ENCODE data around the gene CACFD1.

Gene CACFD1

DNA sequence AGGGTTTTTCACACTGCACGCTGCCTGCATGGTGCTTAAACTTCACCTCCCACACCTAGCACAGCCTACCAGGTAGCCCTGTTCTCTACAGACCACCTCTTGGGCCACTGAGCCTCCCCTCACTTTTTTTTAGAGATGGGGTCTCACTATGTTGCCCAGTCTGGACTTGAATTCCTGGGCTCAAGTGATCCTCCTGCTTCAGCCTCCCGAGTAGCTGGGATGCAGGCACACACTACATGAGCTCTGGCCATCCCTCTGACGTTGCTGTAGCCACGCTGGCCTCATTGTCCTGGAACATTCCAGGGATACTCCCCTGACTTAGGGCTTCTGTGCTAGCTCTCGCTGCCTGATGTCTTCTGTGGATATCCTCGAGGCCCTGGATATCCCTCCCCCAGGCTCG lies 7.2 kb upstream of the CACFD1 start:
- no peak overlapping the region for H3K9ac ChIP-seq
- H3K79me2 ChIP-seq: no peaks in the 10 kb centered on the region
- TF ChIP-seq, protein P1, sequence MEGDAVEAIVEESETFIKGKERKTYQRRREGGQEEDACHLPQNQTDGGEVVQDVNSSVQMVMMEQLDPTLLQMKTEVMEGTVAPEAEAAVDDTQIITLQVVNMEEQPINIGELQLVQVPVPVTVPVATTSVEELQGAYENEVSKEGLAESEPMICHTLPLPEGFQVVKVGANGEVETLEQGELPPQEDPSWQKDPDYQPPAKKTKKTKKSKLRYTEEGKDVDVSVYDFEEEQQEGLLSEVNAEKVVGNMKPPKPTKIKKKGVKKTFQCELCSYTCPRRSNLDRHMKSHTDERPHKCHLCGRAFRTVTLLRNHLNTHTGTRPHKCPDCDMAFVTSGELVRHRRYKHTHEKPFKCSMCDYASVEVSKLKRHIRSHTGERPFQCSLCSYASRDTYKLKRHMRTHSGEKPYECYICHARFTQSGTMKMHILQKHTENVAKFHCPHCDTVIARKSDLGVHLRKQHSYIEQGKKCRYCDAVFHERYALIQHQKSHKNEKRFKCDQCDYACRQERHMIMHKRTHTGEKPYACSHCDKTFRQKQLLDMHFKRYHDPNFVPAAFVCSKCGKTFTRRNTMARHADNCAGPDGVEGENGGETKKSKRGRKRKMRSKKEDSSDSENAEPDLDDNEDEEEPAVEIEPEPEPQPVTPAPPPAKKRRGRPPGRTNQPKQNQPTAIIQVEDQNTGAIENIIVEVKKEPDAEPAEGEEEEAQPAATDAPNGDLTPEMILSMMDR (IDR thresholded peaks at IDR 0.05): no peak
- no peaks in the 10 kb centered on the region for H3K9me3 ChIP-seq (ENCODE audit: control insufficient read depth, low read length)
- no peak overlapping the region for H2AFZ ChIP-seq
- no peaks in the 10 kb centered on the region for H3K36me3 ChIP-seq (ENCODE audit: control insufficient read depth, insufficient read depth, low read length)
- H3K4me2 ChIP-seq (ENCODE audit: low read length): no peak overlapping the region
- H3K27me3 ChIP-seq (ENCODE audit: control insufficient read depth, insufficient read depth, low read length): no peaks in the 10 kb centered on the region
- no peak overlapping the region for H3K27ac ChIP-seq
- no peaks in the 10 kb centered on the region for H3K4me1 ChIP-seq
- H3K4me3 ChIP-seq (ENCODE audit: low read depth, low read length): no peak overlapping the region

DNA sequence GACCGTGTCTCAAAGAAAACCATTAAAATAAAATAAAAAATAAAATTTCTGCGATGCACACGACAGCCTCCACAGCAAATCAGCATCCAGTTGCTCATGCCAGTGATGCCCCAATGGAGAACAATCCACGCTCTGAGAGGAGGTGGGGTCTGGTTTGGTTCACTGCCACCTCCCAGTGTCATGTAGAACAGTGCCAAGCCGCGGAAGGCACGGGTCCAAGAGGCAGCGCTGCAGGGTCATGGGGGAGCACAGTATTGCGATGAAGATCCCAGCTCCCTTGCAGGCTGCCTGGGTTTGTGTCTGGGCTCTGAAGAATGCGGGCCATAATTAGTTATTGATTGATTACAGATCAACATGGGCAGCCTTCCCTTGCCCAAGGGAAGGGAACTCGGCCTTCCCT lies 6.1 kb upstream of the CACFD1 start:
- Histone ChIP-seq H3K79me2 (no peaks in the 10 kb centered on the region), H3K9me3 (ENCODE audit: control insufficient read depth, low read length) (no peaks in the 10 kb centered on the region), H3K27me3 (ENCODE audit: control insufficient read depth, insufficient read depth, low read length) (no peaks in the 10 kb centered on the region), H3K36me3 (ENCODE audit: control insufficient read depth, insufficient read depth, low read length) (no peaks in the 10 kb centered on the region), H3K4me3 (ENCODE audit: low read depth, low read length) (no peak overlapping the region), H2AFZ (no peak overlapping the region), H3K9ac (no peak overlapping the region), H3K4me2 (ENCODE audit: low read length) (no peak overlapping the region), H3K27ac (no peak overlapping the region), H3K4me1 (no peaks in the 10 kb centered on the region)
- TF ChIP-seq, protein P1 (IDR thresholded peaks at IDR 0.05): no peak

GRCh38 chr9:133454325-133454724 lies 5.5 kb upstream of the CACFD1 start:
- no peaks in the 10 kb centered on the region for H3K79me2 ChIP-seq
- no peak overlapping the region for H3K9ac ChIP-seq
- no peak overlapping the region for H3K4me2 ChIP-seq (ENCODE audit: low read length)
- TF ChIP-seq, protein P1 (IDR thresholded peaks at IDR 0.05): no peak
- no peaks in the 10 kb centered on the region for H3K4me1 ChIP-seq
- no peak overlapping the region for H3K27ac ChIP-seq
- no peaks in the 10 kb centered on the region for H3K27me3 ChIP-seq (ENCODE audit: control insufficient read depth, insufficient read depth, low read length)
- H3K4me3 ChIP-seq (ENCODE audit: low read depth, low read length): no peak overlapping the region
- no peaks in the 10 kb centered on the region for H3K9me3 ChIP-seq (ENCODE audit: control insufficient read depth, low read length)
- H3K36me3 ChIP-seq (ENCODE audit: control insufficient read depth, insufficient read depth, low read length): no peaks in the 10 kb centered on the region
- no peak overlapping the region for H2AFZ ChIP-seq

DNA sequence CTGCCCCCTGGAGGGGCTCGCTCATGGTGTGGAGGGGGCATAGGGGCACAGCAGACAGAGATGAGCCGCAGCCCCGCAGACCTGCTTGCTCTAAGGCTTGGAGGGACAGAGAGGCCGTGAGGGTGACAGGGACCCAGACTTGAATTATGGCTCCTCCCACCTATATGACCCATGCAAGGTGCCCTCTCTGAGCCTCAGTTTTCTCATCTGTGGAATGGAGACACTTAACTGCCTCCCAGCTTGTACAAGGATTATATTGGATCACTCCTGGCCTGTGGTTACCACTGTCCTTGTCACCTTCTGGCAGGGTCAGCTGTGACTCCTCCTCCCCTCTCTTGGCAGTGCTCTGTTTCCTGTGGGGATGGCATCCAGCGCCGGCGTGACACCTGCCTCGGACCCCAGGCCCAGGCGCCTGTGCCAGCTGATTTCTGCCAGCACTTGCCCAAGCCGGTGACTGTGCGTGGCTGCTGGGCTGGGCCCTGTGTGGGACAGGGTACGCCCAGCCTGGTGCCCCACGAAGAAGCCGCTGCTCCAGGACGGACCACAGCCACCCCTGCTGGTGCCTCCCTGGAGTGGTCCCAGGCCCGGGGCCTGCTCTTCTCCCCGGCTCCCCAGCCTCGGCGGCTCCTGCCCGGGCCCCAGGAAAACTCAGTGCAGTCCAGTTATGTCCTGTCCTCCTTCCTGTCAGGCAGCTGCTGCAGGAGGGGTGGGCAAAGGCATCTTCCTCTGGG lies 4.7 kb upstream of the CACFD1 start:
- TF ChIP-seq, protein P1 (IDR thresholded peaks at IDR 0.05): no peak

DNA sequence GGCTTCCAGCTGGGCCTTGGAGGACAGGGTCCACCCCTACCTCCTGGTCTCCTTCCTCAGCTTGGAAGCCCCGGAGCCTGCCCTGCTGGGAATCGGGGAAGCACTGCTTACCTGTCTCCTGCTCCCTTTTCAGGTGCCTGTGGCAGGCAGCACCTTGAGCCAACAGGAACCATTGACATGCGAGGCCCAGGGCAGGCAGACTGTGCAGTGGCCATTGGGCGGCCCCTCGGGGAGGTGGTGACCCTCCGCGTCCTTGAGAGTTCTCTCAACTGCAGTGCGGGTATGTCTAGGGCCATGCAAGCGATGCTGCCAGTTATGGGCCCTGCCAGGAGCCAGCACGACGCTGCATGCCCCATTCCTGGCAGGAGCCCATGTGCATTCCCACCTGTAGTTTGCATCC lies 3.8 kb upstream of the CACFD1 start:
- no peaks in the 10 kb centered on the region for H3K27me3 ChIP-seq (ENCODE audit: control insufficient read depth, insufficient read depth, low read length)
- no peaks in the 10 kb centered on the region for H3K9me3 ChIP-seq (ENCODE audit: control insufficient read depth, low read length)
- no peak overlapping the region for H3K9ac ChIP-seq
- H3K4me2 ChIP-seq (ENCODE audit: low read length): no peak overlapping the region
- H3K27ac ChIP-seq: no peak overlapping the region
- no peaks in the 10 kb centered on the region for H3K79me2 ChIP-seq
- H3K4me3 ChIP-seq (ENCODE audit: low read depth, low read length): no peak overlapping the region
- TF ChIP-seq, protein P1 (IDR thresholded peaks at IDR 0.05): no peak
- no peaks in the 10 kb centered on the region for H3K36me3 ChIP-seq (ENCODE audit: control insufficient read depth, insufficient read depth, low read length)
- H2AFZ ChIP-seq: no peak overlapping the region
- peaks cover under 1% of the 10 kb centered on the region for H3K4me1 ChIP-seq

More for the DNA sequence above, 4.7 kb upstream of the CACFD1 start:
- H3K9ac ChIP-seq: no peak overlapping the region
- H3K36me3 ChIP-seq (ENCODE audit: control insufficient read depth, insufficient read depth, low read length): no peaks in the 10 kb centered on the region
- H3K4me2 ChIP-seq (ENCODE audit: low read length): no peak overlapping the region
- no peaks in the 10 kb centered on the region for H3K79me2 ChIP-seq
- no peaks in the 10 kb centered on the region for H3K27me3 ChIP-seq (ENCODE audit: control insufficient read depth, insufficient read depth, low read length)
- H2AFZ ChIP-seq: no peak overlapping the region
- no peaks in the 10 kb centered on the region for H3K4me1 ChIP-seq
- no peak overlapping the region for H3K4me3 ChIP-seq (ENCODE audit: low read depth, low read length)
- no peak overlapping the region for H3K27ac ChIP-seq
- no peaks in the 10 kb centered on the region for H3K9me3 ChIP-seq (ENCODE audit: control insufficient read depth, low read length)

Data from parathyroid adenoma (tissue), 2 donors.